Sigmoid colon (tissue), 4 donors: Measurements from ENCODE around the gene MYO15B.

Source experiments
- CTCF ChIP-seq, 4 experiments: fragments of 450-650 bp in 3 of 4; fragments of 200-600 bp in 1 of 4; IDR thresholded peaks; one replicate each; pipeline ENCODE4 v1.5.1; 2016 to 2019; ENCODE audit warnings: antibody characterized with exemption in 4 of 4, mild to moderate bottlenecking in 3 of 4, moderate library complexity in 2 of 4
- EP300 ChIP-seq, 4 donors: sonication (generic); formaldehyde crosslinking; IDR thresholded peaks; one replicate each; pipeline ENCODE4 v1.6.1; 2017; ENCODE audit warnings: antibody characterized with exemption in 4 of 4
- POLR2A ChIP-seq, 2 donors: fragments of 450-650 bp; IDR thresholded peaks; one replicate each; pipeline ENCODE4 v1.6.1; 2016; ENCODE audit warnings: antibody characterized with exemption in 2 of 2, mild to moderate bottlenecking in 2 of 2, moderate library complexity in 2 of 2

- no peak for TF ChIP-seq CTCF (IDR thresholded peaks at IDR 0.05)
- TF ChIP-seq POLR2A (IDR thresholded peaks at IDR 0.05), result no peak
- TF ChIP-seq EP300 (IDR thresholded peaks at IDR 0.05), result no peak
Observed at GRCh38 chr17:75570034-75570676, 17.4 kb upstream of the MYO15B start.
